B cell (primary cell): ENCODE data around the gene CNKSR3.

ENCODE experiments used
- CTCF ChIP-seq: fragments of 200-600 bp; IDR thresholded peaks from one replicate; pipeline ENCODE4 v1.8.0; 2022; ENCODE audit warnings: antibody characterized with exemption, mild to moderate bottlenecking
- EZH2 ChIP-seq: IDR thresholded peaks from 2 replicates; pipeline ENCODE4 v1.6.1; 2012; ENCODE audit warnings: borderline replicate concordance, low read depth, mild to moderate bottlenecking, moderate library complexity, low read length; ENCODE audit not compliant: insufficient read depth, poor library complexity, severe bottlenecking

GRCh38 chr6:154478701-154479060, 31.8 kb downstream of the CNKSR3 start:
- no peak for TF ChIP-seq CTCF
- TF ChIP-seq EZH2, result no peak
